Stimulated activated CD8-positive, alpha-beta memory T cell treated with anti-CD3 and anti-CD28 coated beads, Interleukin-4, amount 100 ng/mL, for 4 hours (primary cell): Measurements from ENCODE around the gene EFNA5.

Experiments
- DNase-seq, 2 donors: peaks; one replicate each; pipeline ENCODE4 v3.0.0-alpha.2; 2020; ENCODE audit warnings: low read depth in 2 of 2, low spot score in 1 of 2

Gene EFNA5

GRCh38 chr5:107548477-107548876 is 122.3 kb downstream of the EFNA5 start:
- DNase-seq: no peak

GRCh38 chr5:107546719-107547118 is 124.0 kb downstream of the EFNA5 start:
- no peak for DNase-seq

DNA sequence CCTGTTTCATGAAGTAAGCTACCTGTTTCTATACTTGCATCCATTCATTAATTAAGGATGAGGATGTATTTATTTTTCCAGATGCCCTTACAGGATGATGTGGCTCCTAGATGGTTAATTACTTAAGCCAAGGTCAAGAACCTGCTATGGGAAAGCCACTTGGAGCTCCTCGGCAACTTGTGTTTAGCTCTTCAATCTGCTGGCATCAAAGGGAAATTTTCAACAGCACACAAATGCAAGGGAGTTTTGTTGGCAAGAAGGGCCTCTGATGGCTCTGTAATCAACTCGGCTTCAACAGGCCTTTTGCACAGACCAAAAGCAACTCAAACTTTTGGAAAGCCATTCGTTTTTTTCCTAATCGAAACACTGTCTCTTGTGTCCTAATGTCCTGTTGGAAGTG is 125.3 kb downstream of the EFNA5 start:
- no peak for DNase-seq

DNA sequence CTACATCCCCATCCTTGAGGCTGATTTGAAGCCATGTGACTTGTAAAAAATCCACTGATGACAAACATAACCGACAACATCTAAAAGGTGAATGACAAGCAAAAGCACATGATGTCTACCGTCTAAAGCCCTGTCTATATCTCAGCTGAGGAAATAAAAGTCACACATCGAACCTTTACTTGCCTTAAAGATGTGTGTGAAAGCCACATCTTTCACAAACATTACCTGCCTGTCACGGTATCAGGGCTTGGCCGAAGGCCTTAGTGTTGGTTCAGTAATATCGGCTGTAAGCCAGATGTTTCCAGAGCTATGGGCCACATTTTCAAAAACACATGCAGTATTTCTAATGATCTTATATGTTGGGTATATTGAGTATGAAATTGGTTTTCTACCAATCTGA is 125.8 kb downstream of the EFNA5 start:
- no peak for DNase-seq

- no peak for DNase-seq
Measured at GRCh38 chr5:107544476-107544875, 126.3 kb downstream of the EFNA5 start.

- no peak for DNase-seq
Measured at GRCh38 chr5:107543868-107544267, 126.9 kb downstream of the EFNA5 start.

GRCh38 chr5:107542831-107543231 is 127.9 kb downstream of the EFNA5 start:
- no peak for DNase-seq

DNA sequence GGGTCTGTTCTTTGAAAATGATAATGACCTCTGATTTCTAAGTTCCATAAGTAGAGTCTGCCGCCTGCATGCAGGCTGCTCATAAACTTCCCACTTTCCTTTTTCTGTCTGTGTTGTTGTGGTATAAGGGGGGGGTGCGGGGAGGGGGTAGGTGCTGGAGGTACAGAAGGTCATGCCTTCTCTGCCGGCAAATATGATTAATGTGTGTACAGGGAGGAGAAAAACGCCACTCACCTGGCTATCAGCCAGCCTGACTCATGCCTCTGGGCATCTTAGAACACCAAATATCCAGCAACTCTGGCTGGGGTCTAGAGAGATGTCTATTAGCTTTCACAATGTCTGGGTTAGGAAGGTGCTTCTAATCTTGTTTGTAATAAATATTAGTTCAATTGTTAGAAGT is 128.3 kb downstream of the EFNA5 start:
- no peak for DNase-seq

DNA sequence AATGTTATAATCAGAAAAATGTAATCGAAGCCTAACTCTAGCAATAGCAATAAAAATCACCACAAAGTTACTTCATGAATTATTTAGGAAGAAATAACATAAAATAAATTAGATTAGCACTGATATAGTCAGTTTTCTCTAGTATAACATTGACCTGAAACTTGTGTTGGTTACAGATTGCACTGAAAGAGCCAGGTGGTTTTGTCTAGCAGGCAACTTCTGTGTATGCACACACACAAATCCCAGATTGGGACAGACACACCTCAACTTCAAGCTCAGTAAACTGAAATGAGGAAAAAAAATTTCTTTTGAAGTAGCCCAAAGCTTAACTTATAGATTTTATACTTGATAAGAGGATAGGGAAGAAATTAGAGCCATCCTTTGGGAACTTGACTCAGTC is 129.3 kb downstream of the EFNA5 start:
- no peak for DNase-seq

- no peak for DNase-seq
Measured at GRCh38 chr5:107539726-107540330, 130.9 kb downstream of the EFNA5 start.

GRCh38 chr5:107538805-107539445 is 131.8 kb downstream of the EFNA5 start:
- no peak for DNase-seq

- no peak for DNase-seq
Measured at GRCh38 chr5:107538331-107538730, 132.4 kb downstream of the EFNA5 start.

DNA sequence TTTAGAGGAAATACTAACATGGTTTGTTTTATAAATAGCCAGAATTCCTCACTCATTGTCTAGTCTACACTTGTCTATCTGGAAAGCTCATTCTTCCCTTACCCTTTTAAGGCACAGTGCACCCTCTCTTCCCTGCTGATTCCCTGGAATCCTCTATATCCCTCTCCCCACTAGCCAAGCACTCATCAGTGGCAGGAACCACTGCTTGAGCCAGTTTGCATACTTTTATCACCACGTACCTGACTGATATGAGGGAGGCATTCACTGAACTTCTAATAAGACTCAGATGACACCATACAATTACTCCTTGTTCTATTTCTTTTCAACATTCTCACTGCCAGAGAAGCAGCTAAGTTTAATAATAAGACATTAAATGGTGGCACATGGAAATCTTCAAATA is 134.9 kb downstream of the EFNA5 start:
- no peak for DNase-seq

GRCh38 chr5:107533910-107534876 is 136.5 kb downstream of the EFNA5 start:
- no peak for DNase-seq

GRCh38 chr5:107532916-107533315 is 137.8 kb downstream of the EFNA5 start:
- no peak for DNase-seq

DNA sequence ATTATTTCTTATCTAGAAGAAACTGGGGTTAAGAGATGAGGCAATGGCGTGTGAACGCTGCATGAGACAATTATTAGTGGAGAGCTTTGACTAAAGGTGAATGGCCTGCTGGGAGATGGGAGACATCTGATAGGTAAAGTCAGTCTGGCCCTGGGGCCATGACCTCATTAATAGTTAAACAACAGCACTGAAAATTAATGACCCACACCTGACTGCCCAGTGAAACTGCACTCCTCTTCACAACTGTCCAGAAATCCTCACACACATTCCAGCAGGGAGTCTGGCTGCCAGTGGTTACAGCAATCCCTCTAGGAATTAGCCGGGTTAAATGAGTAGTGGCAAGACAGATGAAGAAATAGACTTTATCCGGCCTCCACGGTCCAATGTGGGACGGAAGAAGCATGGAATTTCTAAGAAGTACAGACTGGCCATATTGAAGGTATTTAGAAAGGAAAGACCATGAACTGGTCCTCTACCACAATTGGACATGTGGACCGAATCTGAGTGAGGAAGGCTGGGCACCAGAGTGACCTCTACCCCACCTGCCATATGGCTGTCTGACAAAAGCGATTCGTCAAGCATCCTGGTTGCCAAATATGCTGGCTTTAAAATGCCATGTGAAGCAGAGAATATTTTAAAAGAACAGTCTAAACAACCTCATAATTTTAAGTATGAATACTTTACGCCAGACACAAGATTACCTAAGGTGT is 138.4 kb downstream of the EFNA5 start:
- no peak for DNase-seq

GRCh38 chr5:107531308-107531707 is 139.4 kb downstream of the EFNA5 start:
- no peak for DNase-seq

GRCh38 chr5:107529618-107530017 is 141.1 kb downstream of the EFNA5 start:
- DNase-seq: no peak

- no peak for DNase-seq
Measured at GRCh38 chr5:107526270-107526937, 144.3 kb downstream of the EFNA5 start.

GRCh38 chr5:107524111-107524510 is 146.6 kb downstream of the EFNA5 start:
- DNase-seq: no peak
